Prostate gland (tissue), 2 donors: ENCODE data around the gene AFF1.

Experiments
- CTCF ChIP-seq, 4 experiments: fragments of 200-600 bp in 2 of 4; fragments of 450-650 bp in 2 of 4; sonication (generic) in 2 of 4; IDR thresholded peaks; 1 replicate in 3 of 4; 2 replicates in 1 of 4; pipeline ENCODE4 v1.5.1; 2016 to 2019; ENCODE audit warnings: antibody characterized with exemption in 4 of 4, mild to moderate bottlenecking in 2 of 4, moderate library complexity in 2 of 4
- POLR2A ChIP-seq: fragments of 450-650 bp; IDR thresholded peaks from one replicate; pipeline ENCODE4 v1.6.1; 2016; ENCODE audit warnings: antibody characterized with exemption, mild to moderate bottlenecking
- POLR2AphosphoS5 ChIP-seq: sonication (generic); formaldehyde crosslinking; IDR thresholded peaks from one replicate; pipeline ENCODE4 v1.6.1; 2017; ENCODE audit warnings: antibody characterized with exemption

DNA sequence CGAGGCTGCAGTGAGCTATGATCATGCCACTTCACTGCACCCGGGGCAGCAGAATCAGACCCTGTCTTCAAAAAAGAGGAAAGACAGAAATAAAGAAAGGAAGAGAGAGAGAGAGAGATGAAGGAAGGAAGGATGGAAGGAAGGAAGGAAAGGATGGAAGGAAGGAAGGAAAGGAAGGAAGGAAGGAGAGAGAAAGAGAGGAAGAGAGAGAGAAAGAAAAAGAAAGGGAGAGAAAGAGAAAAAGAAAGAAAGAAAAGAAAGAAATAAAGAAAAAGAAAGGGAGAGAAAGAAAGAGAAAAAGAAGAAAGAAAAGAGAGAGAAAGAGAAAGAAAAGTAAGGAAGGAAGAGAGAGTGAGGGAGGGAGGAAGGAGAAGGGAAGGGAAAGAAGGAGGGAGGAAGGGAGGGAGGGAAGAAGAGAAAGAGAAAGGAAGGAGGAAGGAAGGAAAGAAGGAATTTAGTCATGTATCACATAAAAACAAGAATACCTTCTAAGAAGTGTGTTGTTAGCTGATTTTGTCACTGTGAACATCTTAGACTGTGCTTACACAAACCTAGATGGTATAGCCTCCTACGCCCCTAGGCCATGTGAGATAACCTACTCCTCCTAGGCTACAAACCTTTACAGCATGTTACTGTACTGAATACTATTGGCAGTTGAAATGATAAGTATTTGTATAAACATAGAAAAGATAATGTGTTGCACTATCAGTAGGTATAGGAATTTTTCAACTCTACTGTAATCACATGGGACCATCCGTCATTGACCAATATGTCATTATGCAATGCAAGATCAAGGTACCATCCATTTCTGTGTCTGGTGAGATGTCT lies 17.4 kb upstream of the AFF1 start:
- TF ChIP-seq POLR2A = no peak
- TF ChIP-seq POLR2AphosphoS5 = no peak
- TF ChIP-seq CTCF (IDR thresholded peaks at IDR 0.05) = no peak
